Kidney epithelial cell (primary cell): ENCODE results near the gene SLAMF8. TPM values are rescaled to one million over a fixed set of nuclear protein-coding genes. Genes with fewer than 3 reads are reported as not detected.

Source experiments
- DNase-seq: peaks from one replicate; pipeline ENCODE4 v3.0.0-alpha.2; 2010; ENCODE audit warnings: low read depth
- H3K27me3 ChIP-seq: 2 replicates; pipeline ENCODE4 v1.6.0; 2011; ENCODE audit warnings: low read length; ENCODE audit not compliant: control insufficient read depth, insufficient read depth
- H3K36me3 ChIP-seq: 2 replicates; pipeline ENCODE4 v1.5.1; 2011; ENCODE audit warnings: low read length; ENCODE audit not compliant: control insufficient read depth, insufficient read depth
- H3K4me3 ChIP-seq: 2 replicates; pipeline ENCODE4 v1.5.1; 2011; ENCODE audit warnings: low read depth, mild to moderate bottlenecking, control low read depth, low read length
- CTCF ChIP-seq: IDR thresholded peaks from 2 replicates; pipeline ENCODE4 v1.5.1; 2011; ENCODE audit warnings: mild to moderate bottlenecking, moderate library complexity, low read length, control low read depth, inconsistent platforms; ENCODE audit not compliant: insufficient read depth, poor library complexity, severe bottlenecking
- total RNA-seq: library from RNA; depleted of rRNA; stranded (reverse); fragments of >200 nt; gene quantifications from 2 replicates; pipeline ENCODE4 v1.2.3, GENCODE V29; 2015

SLAMF8 gene
- total RNA-seq, 1 donor from 2014 or later, result 0.04 TPM

GRCh38 chr1:159857889-159858288, 31.2 kb downstream of the SLAMF8 start:
- no peak for TF ChIP-seq CTCF
- H3K4me3 ChIP-seq, result no peak overlapping the region
- no peaks in the 10 kb centered on the region for H3K36me3 ChIP-seq
- DNase-seq, result no peak
- no peaks in the 10 kb centered on the region for H3K27me3 ChIP-seq

GRCh38 chr1:159859767-159860322, 33.2 kb downstream of the SLAMF8 start:
- Histone ChIP-seq H3K4me3 (no peak overlapping the region), H3K36me3 (no peaks in the 10 kb centered on the region), H3K27me3 (no peaks in the 10 kb centered on the region)
- TF ChIP-seq CTCF, result no peak
- DNase-seq, result no peak

GRCh38 chr1:159860456-159860855, 33.8 kb downstream of the SLAMF8 start:
- Histone ChIP-seq H3K27me3 (no peaks in the 10 kb centered on the region), H3K36me3 (no peaks in the 10 kb centered on the region)
- DNase-seq, result no peak

GRCh38 chr1:159861218-159861617, 34.5 kb downstream of the SLAMF8 start:
- no peaks in the 10 kb centered on the region for H3K27me3 ChIP-seq
- no peak overlapping the region for H3K4me3 ChIP-seq
- H3K36me3 ChIP-seq, result no peaks in the 10 kb centered on the region
- no peak for DNase-seq
- no peak for TF ChIP-seq CTCF

More at GRCh38 chr1:159860456-159860855, 33.8 kb downstream of the SLAMF8 start:
- no peak for TF ChIP-seq CTCF
- H3K4me3 ChIP-seq, result no peak overlapping the region

GRCh38 chr1:159862031-159862430, 35.4 kb downstream of the SLAMF8 start:
- no peaks in the 10 kb centered on the region for H3K27me3 ChIP-seq
- DNase-seq, result no peak
- no peak for TF ChIP-seq CTCF
- H3K4me3 ChIP-seq, result no peak overlapping the region
- no peaks in the 10 kb centered on the region for H3K36me3 ChIP-seq

- TF ChIP-seq CTCF, result no peak
- no peak for DNase-seq
Measured at GRCh38 chr1:159862557-159862956, 35.9 kb downstream of the SLAMF8 start, which contains the start of gene VSIG8. TSS of gene VSIG8 (minus strand) at chr1:159862657. CDS start at chr1:159862521, 136 bp downstream.

More at GRCh38 chr1:159862557-159862956, 35.9 kb downstream of the SLAMF8 start, which contains the start of gene VSIG8:
- no peaks in the 10 kb centered on the region for H3K36me3 ChIP-seq
- H3K27me3 ChIP-seq, result no peaks in the 10 kb centered on the region
- no peak within 1 kb of the TSS for H3K4me3 ChIP-seq
